ENCODE results near the gene SMARCA4.

- TF ChIP-seq L3MBTL2 (conservative IDR thresholded peaks at IDR 0.05): 0 out of 2 replicates have a peak, but pooled peaks have one; percentile 3
- no peak for TF ChIP-seq SUZ12 (IDR thresholded peaks at IDR 0.05)
- TF ChIP-seq ELF4 (IDR thresholded peaks at IDR 0.05): no peak
- no peak for TF ChIP-seq HDGF (IDR thresholded peaks at IDR 0.05; ENCODE audit: borderline replicate concordance)
- no peak for TF ChIP-seq FOXA1 (IDR thresholded peaks at IDR 0.05)
- TF ChIP-seq NFRKB (IDR thresholded peaks at IDR 0.05): no peak
Observed at GRCh38 chr19:11090264-11090996, 129.6 kb downstream of the SMARCA4 start.
